ENCODE results near the gene CCDC152.

CCDC152 gene

GRCh38 chr5:42779083-42779482 is 22.5 kb downstream of the CCDC152 start:
- no peak overlapping the region for H3K27ac ChIP-seq (ENCODE audit: low read length)
- H3K36me3 ChIP-seq (ENCODE audit: control insufficient read depth in 2 of 2, insufficient read depth in 2 of 2, low read length in 2 of 2), result no peaks in the 10 kb centered on the region
- H3K4me3 ChIP-seq (ENCODE audit: low read length in 2 of 2), result no peak overlapping the region
- H3K27me3 ChIP-seq (ENCODE audit: control insufficient read depth in 1 of 2, insufficient read depth in 2 of 2, low read length in 2 of 2), result no peaks in the 10 kb centered on the region
- no peaks in the 10 kb centered on the region for H3K9me3 ChIP-seq (ENCODE audit: control insufficient read depth in 2 of 2, low read length in 2 of 2)
- no peak overlapping the region for H3K9ac ChIP-seq (ENCODE audit: low read length in 2 of 2)
- no peaks in the 10 kb centered on the region for H3K4me1 ChIP-seq (ENCODE audit: control insufficient read depth, insufficient read depth, low read length)

GRCh38 chr5:42781584-42781983 is 25.0 kb downstream of the CCDC152 start:
- no peaks in the 10 kb centered on the region for H3K27me3 ChIP-seq (ENCODE audit: control insufficient read depth in 1 of 2, insufficient read depth in 2 of 2, low read length in 2 of 2)
- H3K9ac ChIP-seq (ENCODE audit: low read length in 2 of 2), result no peak overlapping the region
- H3K9me3 ChIP-seq (ENCODE audit: control insufficient read depth in 2 of 2, low read length in 2 of 2), result peaks cover 0 to 3% of the 10 kb centered on the region in 2 donors
- H3K4me1 ChIP-seq (ENCODE audit: control insufficient read depth, insufficient read depth, low read length), result no peaks in the 10 kb centered on the region
- H3K27ac ChIP-seq (ENCODE audit: low read length), result no peak overlapping the region
- H3K4me3 ChIP-seq (ENCODE audit: low read length in 2 of 2), result no peak overlapping the region
- no peaks in the 10 kb centered on the region for H3K36me3 ChIP-seq (ENCODE audit: control insufficient read depth in 2 of 2, insufficient read depth in 2 of 2, low read length in 2 of 2)

- H3K36me3 ChIP-seq (ENCODE audit: control insufficient read depth in 2 of 2, insufficient read depth in 2 of 2, low read length in 2 of 2), result no peaks in the 10 kb centered on the region
- peaks cover 0 to 9% of the 10 kb centered on the region in 2 donors for H3K9me3 ChIP-seq (ENCODE audit: control insufficient read depth in 2 of 2, low read length in 2 of 2)
- no peaks in the 10 kb centered on the region for H3K4me1 ChIP-seq (ENCODE audit: control insufficient read depth, insufficient read depth, low read length)
- H3K9ac ChIP-seq (ENCODE audit: low read length in 2 of 2), result no peak overlapping the region
- no peak overlapping the region for H3K27ac ChIP-seq (ENCODE audit: low read length)
- H3K27me3 ChIP-seq (ENCODE audit: control insufficient read depth in 1 of 2, insufficient read depth in 2 of 2, low read length in 2 of 2), result no peaks in the 10 kb centered on the region
- H3K4me3 ChIP-seq (ENCODE audit: low read length in 2 of 2), result no peak overlapping the region
Measured at GRCh38 chr5:42784132-42784531, 27.5 kb downstream of the CCDC152 start.

- Histone ChIP-seq H3K9me3 (ENCODE audit: control insufficient read depth in 2 of 2, low read length in 2 of 2) (peaks cover 0 to 9% of the 10 kb centered on the region in 2 donors), H3K36me3 (ENCODE audit: control insufficient read depth in 2 of 2, insufficient read depth in 2 of 2, low read length in 2 of 2) (no peaks in the 10 kb centered on the region), H3K4me1 (ENCODE audit: control insufficient read depth, insufficient read depth, low read length) (no peaks in the 10 kb centered on the region), H3K9ac (ENCODE audit: low read length in 2 of 2) (no peak overlapping the region), H3K27me3 (ENCODE audit: control insufficient read depth in 1 of 2, insufficient read depth in 2 of 2, low read length in 2 of 2) (no peaks in the 10 kb centered on the region), H3K27ac (ENCODE audit: low read length) (no peak overlapping the region), H3K4me3 (ENCODE audit: low read length in 2 of 2) (no peak overlapping the region)
Measured at GRCh38 chr5:42785756-42786155, 29.1 kb downstream of the CCDC152 start.

GRCh38 chr5:42787073-42787472 is 30.5 kb downstream of the CCDC152 start:
- H3K27me3 ChIP-seq (ENCODE audit: control insufficient read depth in 1 of 2, insufficient read depth in 2 of 2, low read length in 2 of 2), result no peaks in the 10 kb centered on the region
- H3K4me1 ChIP-seq (ENCODE audit: control insufficient read depth, insufficient read depth, low read length), result no peaks in the 10 kb centered on the region
- H3K9ac ChIP-seq (ENCODE audit: low read length in 2 of 2), result no peak overlapping the region
- no peak overlapping the region for H3K4me3 ChIP-seq (ENCODE audit: low read length in 2 of 2)
- no peaks in the 10 kb centered on the region for H3K36me3 ChIP-seq (ENCODE audit: control insufficient read depth in 2 of 2, insufficient read depth in 2 of 2, low read length in 2 of 2)
- no peak overlapping the region for H3K27ac ChIP-seq (ENCODE audit: low read length)
- peaks cover 0 to 9% of the 10 kb centered on the region in 2 donors for H3K9me3 ChIP-seq (ENCODE audit: control insufficient read depth in 2 of 2, low read length in 2 of 2)

GRCh38 chr5:42787845-42788244 is 31.2 kb downstream of the CCDC152 start:
- no peak overlapping the region for H3K9ac ChIP-seq (ENCODE audit: low read length in 2 of 2)
- no peaks in the 10 kb centered on the region for H3K36me3 ChIP-seq (ENCODE audit: control insufficient read depth in 2 of 2, insufficient read depth in 2 of 2, low read length in 2 of 2)
- H3K4me1 ChIP-seq (ENCODE audit: control insufficient read depth, insufficient read depth, low read length), result no peaks in the 10 kb centered on the region
- peaks cover 0 to 9% of the 10 kb centered on the region in 2 donors for H3K9me3 ChIP-seq (ENCODE audit: control insufficient read depth in 2 of 2, low read length in 2 of 2)
- H3K4me3 ChIP-seq (ENCODE audit: low read length in 2 of 2), result no peak overlapping the region
- H3K27ac ChIP-seq (ENCODE audit: low read length), result no peak overlapping the region
- H3K27me3 ChIP-seq (ENCODE audit: control insufficient read depth in 1 of 2, insufficient read depth in 2 of 2, low read length in 2 of 2), result no peaks in the 10 kb centered on the region

GRCh38 chr5:42791151-42791550 is 34.5 kb downstream of the CCDC152 start:
- no peaks in the 10 kb centered on the region for H3K27me3 ChIP-seq (ENCODE audit: control insufficient read depth in 1 of 2, insufficient read depth in 2 of 2, low read length in 2 of 2)
- H3K4me3 ChIP-seq (ENCODE audit: low read length in 2 of 2), result no peak overlapping the region
- peaks cover 0 to 9% of the 10 kb centered on the region in 2 donors for H3K9me3 ChIP-seq (ENCODE audit: control insufficient read depth in 2 of 2, low read length in 2 of 2)
- H3K9ac ChIP-seq (ENCODE audit: low read length in 2 of 2), result no peak overlapping the region
- no peak overlapping the region for H3K27ac ChIP-seq (ENCODE audit: low read length)
- H3K4me1 ChIP-seq (ENCODE audit: control insufficient read depth, insufficient read depth, low read length), result no peaks in the 10 kb centered on the region
- no peaks in the 10 kb centered on the region for H3K36me3 ChIP-seq (ENCODE audit: control insufficient read depth in 2 of 2, insufficient read depth in 2 of 2, low read length in 2 of 2)

GRCh38 chr5:42798284-42799240 is 41.9 kb downstream of the CCDC152 start:
- no peak overlapping the region for H3K27ac ChIP-seq (ENCODE audit: low read length)
- no peaks in the 10 kb centered on the region for H3K27me3 ChIP-seq (ENCODE audit: control insufficient read depth in 1 of 2, insufficient read depth in 2 of 2, low read length in 2 of 2)
- peaks cover 0 to 14% of the 10 kb centered on the region in 2 donors for H3K36me3 ChIP-seq (ENCODE audit: control insufficient read depth in 2 of 2, insufficient read depth in 2 of 2, low read length in 2 of 2)
- H3K4me1 ChIP-seq (ENCODE audit: control insufficient read depth, insufficient read depth, low read length), result no peaks in the 10 kb centered on the region
- no peak overlapping the region for H3K9ac ChIP-seq (ENCODE audit: low read length in 2 of 2)
- no peak overlapping the region for H3K4me3 ChIP-seq (ENCODE audit: low read length in 2 of 2)
- no peaks in the 10 kb centered on the region for H3K9me3 ChIP-seq (ENCODE audit: control insufficient read depth in 2 of 2, low read length in 2 of 2)

- Histone ChIP-seq H3K9me3 (ENCODE audit: control insufficient read depth in 2 of 2, low read length in 2 of 2) (no peaks in the 10 kb centered on the region), H3K4me3 (ENCODE audit: low read length in 2 of 2) (no peak overlapping the region), H3K36me3 (ENCODE audit: control insufficient read depth in 2 of 2, insufficient read depth in 2 of 2, low read length in 2 of 2) (peaks cover 0 to 14% of the 10 kb centered on the region in 2 donors), H3K27ac (ENCODE audit: low read length) (no peak overlapping the region), H3K4me1 (ENCODE audit: control insufficient read depth, insufficient read depth, low read length) (no peaks in the 10 kb centered on the region), H3K9ac (ENCODE audit: low read length in 2 of 2) (no peak overlapping the region), H3K27me3 (ENCODE audit: control insufficient read depth in 1 of 2, insufficient read depth in 2 of 2, low read length in 2 of 2) (no peaks in the 10 kb centered on the region)
Measured at GRCh38 chr5:42799241-42799608, 42.6 kb downstream of the CCDC152 start.

GRCh38 chr5:42799668-42800114 is 43.1 kb downstream of the CCDC152 start:
- H3K36me3 ChIP-seq (ENCODE audit: control insufficient read depth in 2 of 2, insufficient read depth in 2 of 2, low read length in 2 of 2), result peaks cover 0 to 14% of the 10 kb centered on the region in 2 donors

GRCh38 chr5:42800748-42801330 is 44.2 kb downstream of the CCDC152 start:
- H3K9ac ChIP-seq (ENCODE audit: low read length in 2 of 2), result no peak overlapping the region
- peaks cover 0 to 15% of the 10 kb centered on the region in 2 donors for H3K36me3 ChIP-seq (ENCODE audit: control insufficient read depth in 2 of 2, insufficient read depth in 2 of 2, low read length in 2 of 2)
- no peak overlapping the region for H3K4me3 ChIP-seq (ENCODE audit: low read length in 2 of 2)
- no peak overlapping the region for H3K27ac ChIP-seq (ENCODE audit: low read length)
- H3K4me1 ChIP-seq (ENCODE audit: control insufficient read depth, insufficient read depth, low read length), result no peaks in the 10 kb centered on the region
- H3K9me3 ChIP-seq (ENCODE audit: control insufficient read depth in 2 of 2, low read length in 2 of 2), result no peaks in the 10 kb centered on the region
- H3K27me3 ChIP-seq (ENCODE audit: control insufficient read depth in 1 of 2, insufficient read depth in 2 of 2, low read length in 2 of 2), result no peaks in the 10 kb centered on the region

More at GRCh38 chr5:42799668-42800114, 43.1 kb downstream of the CCDC152 start:
- H3K4me1 ChIP-seq (ENCODE audit: control insufficient read depth, insufficient read depth, low read length), result no peaks in the 10 kb centered on the region
- H3K27me3 ChIP-seq (ENCODE audit: control insufficient read depth in 1 of 2, insufficient read depth in 2 of 2, low read length in 2 of 2), result no peaks in the 10 kb centered on the region
- H3K9me3 ChIP-seq (ENCODE audit: control insufficient read depth in 2 of 2, low read length in 2 of 2), result no peaks in the 10 kb centered on the region
- H3K4me3 ChIP-seq (ENCODE audit: low read length in 2 of 2), result no peak overlapping the region
- no peak overlapping the region for H3K9ac ChIP-seq (ENCODE audit: low read length in 2 of 2)
- no peak overlapping the region for H3K27ac ChIP-seq (ENCODE audit: low read length)

All from stomach smooth muscle (tissue), 2 donors.